Measurements from ENCODE around the gene LRRC17.

DNA sequence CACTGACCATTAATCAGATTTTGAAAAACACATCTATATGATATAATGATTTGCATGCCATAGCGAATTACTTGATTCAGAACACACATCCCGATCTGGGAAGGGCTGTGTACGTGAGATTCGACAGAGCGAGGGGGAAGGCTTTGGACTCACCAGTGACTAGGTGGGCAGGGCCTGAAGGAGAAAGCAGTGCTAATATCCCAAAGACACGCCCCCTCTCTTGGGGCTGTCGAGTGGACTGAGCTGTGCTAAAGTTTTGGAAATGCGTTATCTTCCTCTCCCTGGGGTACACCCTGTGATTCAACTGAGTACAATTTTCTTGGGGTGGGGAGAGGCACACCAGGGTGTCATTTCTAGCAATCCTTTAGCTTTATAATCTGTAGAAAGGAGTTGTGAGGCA lies 1.8 kb downstream of the LRRC17 start:
- TF ChIP-seq, protein P1, sequence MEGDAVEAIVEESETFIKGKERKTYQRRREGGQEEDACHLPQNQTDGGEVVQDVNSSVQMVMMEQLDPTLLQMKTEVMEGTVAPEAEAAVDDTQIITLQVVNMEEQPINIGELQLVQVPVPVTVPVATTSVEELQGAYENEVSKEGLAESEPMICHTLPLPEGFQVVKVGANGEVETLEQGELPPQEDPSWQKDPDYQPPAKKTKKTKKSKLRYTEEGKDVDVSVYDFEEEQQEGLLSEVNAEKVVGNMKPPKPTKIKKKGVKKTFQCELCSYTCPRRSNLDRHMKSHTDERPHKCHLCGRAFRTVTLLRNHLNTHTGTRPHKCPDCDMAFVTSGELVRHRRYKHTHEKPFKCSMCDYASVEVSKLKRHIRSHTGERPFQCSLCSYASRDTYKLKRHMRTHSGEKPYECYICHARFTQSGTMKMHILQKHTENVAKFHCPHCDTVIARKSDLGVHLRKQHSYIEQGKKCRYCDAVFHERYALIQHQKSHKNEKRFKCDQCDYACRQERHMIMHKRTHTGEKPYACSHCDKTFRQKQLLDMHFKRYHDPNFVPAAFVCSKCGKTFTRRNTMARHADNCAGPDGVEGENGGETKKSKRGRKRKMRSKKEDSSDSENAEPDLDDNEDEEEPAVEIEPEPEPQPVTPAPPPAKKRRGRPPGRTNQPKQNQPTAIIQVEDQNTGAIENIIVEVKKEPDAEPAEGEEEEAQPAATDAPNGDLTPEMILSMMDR (IDR thresholded peaks at IDR 0.05 in 4 of 5, conservative IDR thresholded peaks at IDR 0.05 in 1 of 5): no peak
- no peak for TF ChIP-seq POLR2A (IDR thresholded peaks at IDR 0.05)
